ENCODE measurements around the gene KIRREL3.

Gene KIRREL3

DNA sequence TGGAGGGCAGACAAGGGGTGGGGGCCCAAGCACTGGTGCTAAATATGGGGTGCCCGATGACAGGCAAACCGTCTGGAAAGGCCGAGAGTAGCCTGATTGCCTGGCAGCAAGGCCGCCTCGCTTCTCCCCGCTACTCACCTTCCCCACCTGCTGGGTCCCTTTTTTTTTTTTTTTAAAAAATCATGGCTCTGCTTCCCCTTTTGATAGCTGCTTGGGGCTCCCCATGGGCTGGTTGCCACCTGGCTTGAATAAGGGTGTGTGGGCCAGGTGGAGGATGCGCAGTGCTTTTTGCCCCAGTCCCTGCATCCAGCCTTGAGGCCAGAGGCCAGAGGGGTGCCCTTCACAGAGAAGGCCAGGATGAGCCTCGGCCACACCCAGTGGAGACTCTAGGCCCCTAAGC, 533.1 kb downstream of the KIRREL3 start:
- H3K4me1 ChIP-seq (ENCODE audit: insufficient read depth, low read length), result peaks cover 17% of the 10 kb centered on the region; the same call in 1 of the 2 replicates
- H3K9ac ChIP-seq (ENCODE audit: low read depth, low read length), result no peak overlapping the region
- no peaks in the 10 kb centered on the region for H3K9me3 ChIP-seq (ENCODE audit: control insufficient read depth, insufficient read depth, low read length)
- no peaks in the 10 kb centered on the region for H3K36me3 ChIP-seq (ENCODE audit: insufficient read depth, low read length)

GRCh38 chr11:126467046-126467370, 533.6 kb downstream of the KIRREL3 start:
- Histone ChIP-seq H3K9ac (ENCODE audit: low read depth, low read length) (no peak overlapping the region), H3K36me3 (ENCODE audit: insufficient read depth, low read length) (no peaks in the 10 kb centered on the region), H3K9me3 (ENCODE audit: control insufficient read depth, insufficient read depth, low read length) (no peaks in the 10 kb centered on the region), H3K4me1 (ENCODE audit: insufficient read depth, low read length) (peaks cover 17% of the 10 kb centered on the region; the same call in 1 of the 2 replicates)

DNA sequence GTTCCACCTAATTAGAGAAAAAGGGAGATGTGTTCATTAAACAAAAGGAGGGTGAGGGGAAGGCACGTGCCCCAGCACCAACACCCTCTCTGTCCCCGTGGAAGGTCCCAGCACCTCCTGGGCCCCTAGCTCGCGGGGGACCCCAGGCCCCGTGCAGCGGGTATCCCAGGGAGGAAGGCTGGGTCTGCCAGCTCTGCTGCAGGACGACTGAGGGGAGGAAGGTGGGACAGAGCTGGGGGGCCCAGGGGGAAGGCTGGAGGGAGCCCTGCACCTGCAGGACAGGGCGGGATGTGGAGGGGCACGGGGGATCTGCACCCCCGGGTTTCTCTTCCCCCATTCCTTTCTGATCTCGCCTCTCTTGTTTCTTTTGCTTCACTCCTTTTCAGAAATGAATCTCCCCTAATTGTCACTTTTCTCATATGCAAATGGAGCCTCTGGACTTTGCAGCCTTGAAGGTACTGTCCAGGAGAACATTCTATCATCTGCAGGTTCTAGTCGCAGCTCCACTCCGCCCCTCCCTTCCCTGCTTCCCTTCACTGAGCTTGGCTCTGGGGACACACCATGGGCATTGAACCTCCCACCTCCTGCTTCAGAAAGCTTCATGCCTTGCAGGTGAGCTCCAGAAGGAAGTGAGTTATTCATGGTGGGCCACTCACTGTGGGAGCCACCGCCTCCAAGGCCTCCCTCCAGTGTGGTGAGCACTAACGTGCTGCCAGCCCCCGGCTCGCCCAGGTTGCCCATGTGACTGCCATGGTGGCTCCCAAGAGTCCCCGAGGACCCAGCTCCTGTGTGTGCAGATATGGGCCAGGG, 534.1 kb downstream of the KIRREL3 start:
- Histone ChIP-seq H3K36me3 (ENCODE audit: insufficient read depth, low read length) (no peaks in the 10 kb centered on the region), H3K4me1 (ENCODE audit: insufficient read depth, low read length) (peaks cover 17% of the 10 kb centered on the region; the same call in 1 of the 2 replicates), H3K9ac (ENCODE audit: low read depth, low read length) (no peak overlapping the region)

GRCh38 chr11:126465573-126466188, 534.9 kb downstream of the KIRREL3 start:
- Histone ChIP-seq H3K36me3 (ENCODE audit: insufficient read depth, low read length) (no peaks in the 10 kb centered on the region), H3K4me1 (ENCODE audit: insufficient read depth, low read length) (peaks cover 17% of the 10 kb centered on the region; the same call in 1 of the 2 replicates), H3K9ac (ENCODE audit: low read depth, low read length) (no peak overlapping the region), H3K9me3 (ENCODE audit: control insufficient read depth, insufficient read depth, low read length) (no peaks in the 10 kb centered on the region)

More for the DNA sequence above, 534.1 kb downstream of the KIRREL3 start:
- no peaks in the 10 kb centered on the region for H3K9me3 ChIP-seq (ENCODE audit: control insufficient read depth, insufficient read depth, low read length)

DNA sequence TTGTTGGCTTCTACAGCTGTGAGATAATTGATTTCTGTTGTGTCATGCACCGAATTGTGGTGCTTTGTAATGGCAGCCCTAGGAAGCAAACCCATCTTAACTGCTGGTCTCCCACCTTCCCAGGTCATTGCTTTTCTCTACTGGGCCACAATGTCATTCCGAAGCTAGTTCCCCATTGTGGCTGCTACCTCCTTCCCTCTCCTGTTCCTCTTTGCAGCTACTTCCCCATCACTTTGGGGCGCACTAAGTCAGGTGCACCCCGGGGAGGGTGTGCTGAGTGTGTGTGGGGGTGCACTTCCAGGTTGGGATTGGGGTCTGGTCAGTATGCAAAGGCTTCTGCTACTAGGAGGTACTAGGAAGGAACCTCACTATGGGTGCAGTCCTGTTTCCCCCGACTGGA, 535.8 kb downstream of the KIRREL3 start:
- Histone ChIP-seq H3K9me3 (ENCODE audit: control insufficient read depth, insufficient read depth, low read length) (no peaks in the 10 kb centered on the region), H3K4me1 (ENCODE audit: insufficient read depth, low read length) (peaks cover 17% of the 10 kb centered on the region; the same call in 1 of the 2 replicates), H3K36me3 (ENCODE audit: insufficient read depth, low read length) (no peaks in the 10 kb centered on the region), H3K9ac (ENCODE audit: low read depth, low read length) (no peak overlapping the region)

DNA sequence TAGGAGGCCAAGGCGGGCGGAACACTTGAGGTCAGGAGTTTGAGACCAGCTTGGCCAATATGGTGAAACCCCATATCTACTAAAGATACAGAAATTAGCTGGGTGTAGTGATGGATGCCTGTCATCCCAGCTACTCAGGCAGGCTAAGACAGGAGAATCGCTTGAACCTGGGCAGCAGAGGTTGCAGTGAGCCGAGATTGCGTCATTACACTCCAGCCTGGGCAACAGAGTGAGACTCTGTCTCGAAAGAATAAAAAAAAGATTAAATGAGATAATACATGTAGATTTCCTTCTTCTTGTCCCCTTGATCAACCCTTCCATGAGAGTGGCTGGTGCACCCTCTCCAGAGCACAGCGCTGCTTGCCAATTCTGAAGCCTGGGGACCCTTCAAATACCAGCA, 538.1 kb downstream of the KIRREL3 start:
- Histone ChIP-seq H3K9me3 (ENCODE audit: control insufficient read depth, insufficient read depth, low read length) (no peaks in the 10 kb centered on the region), H3K4me1 (ENCODE audit: insufficient read depth, low read length) (0 out of 2 replicates have a peak, but pooled peaks cover 10% of the 10 kb centered on the region), H3K36me3 (ENCODE audit: insufficient read depth, low read length) (no peaks in the 10 kb centered on the region), H3K9ac (ENCODE audit: low read depth, low read length) (no peak overlapping the region)

- Histone ChIP-seq H3K9ac (ENCODE audit: low read depth, low read length) (no peak overlapping the region), H3K4me1 (ENCODE audit: insufficient read depth, low read length) (0 out of 2 replicates have a peak, but pooled peaks cover 10% of the 10 kb centered on the region), H3K9me3 (ENCODE audit: control insufficient read depth, insufficient read depth, low read length) (no peaks in the 10 kb centered on the region), H3K36me3 (ENCODE audit: insufficient read depth, low read length) (no peaks in the 10 kb centered on the region)
These were observed 538.6 kb downstream of the KIRREL3 start for GRCh38 chr11:126461996-126462395.

DNA sequence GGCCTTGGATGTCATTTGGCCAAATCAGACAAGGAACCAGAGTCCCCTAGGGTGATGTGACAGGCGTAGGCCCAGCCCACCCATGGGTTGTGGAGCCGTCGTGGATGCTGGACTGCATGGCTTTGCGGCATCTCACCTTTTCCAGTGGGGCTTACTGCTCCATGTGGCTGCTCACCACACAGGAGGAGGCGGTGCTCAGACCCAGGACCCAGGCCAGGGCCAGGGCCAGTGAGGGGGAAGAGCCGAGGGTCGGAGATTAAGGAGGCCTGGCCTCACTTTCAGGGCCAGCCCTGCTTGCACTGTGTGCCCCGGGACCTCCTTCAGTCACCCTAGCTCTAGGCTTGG, 539.5 kb downstream of the KIRREL3 start:
- Histone ChIP-seq H3K9ac (ENCODE audit: low read depth, low read length) (no peak overlapping the region), H3K9me3 (ENCODE audit: control insufficient read depth, insufficient read depth, low read length) (no peaks in the 10 kb centered on the region), H3K4me1 (ENCODE audit: insufficient read depth, low read length) (0 out of 2 replicates have a peak, but pooled peaks cover 5% of the 10 kb centered on the region), H3K36me3 (ENCODE audit: insufficient read depth, low read length) (no peaks in the 10 kb centered on the region)

DNA sequence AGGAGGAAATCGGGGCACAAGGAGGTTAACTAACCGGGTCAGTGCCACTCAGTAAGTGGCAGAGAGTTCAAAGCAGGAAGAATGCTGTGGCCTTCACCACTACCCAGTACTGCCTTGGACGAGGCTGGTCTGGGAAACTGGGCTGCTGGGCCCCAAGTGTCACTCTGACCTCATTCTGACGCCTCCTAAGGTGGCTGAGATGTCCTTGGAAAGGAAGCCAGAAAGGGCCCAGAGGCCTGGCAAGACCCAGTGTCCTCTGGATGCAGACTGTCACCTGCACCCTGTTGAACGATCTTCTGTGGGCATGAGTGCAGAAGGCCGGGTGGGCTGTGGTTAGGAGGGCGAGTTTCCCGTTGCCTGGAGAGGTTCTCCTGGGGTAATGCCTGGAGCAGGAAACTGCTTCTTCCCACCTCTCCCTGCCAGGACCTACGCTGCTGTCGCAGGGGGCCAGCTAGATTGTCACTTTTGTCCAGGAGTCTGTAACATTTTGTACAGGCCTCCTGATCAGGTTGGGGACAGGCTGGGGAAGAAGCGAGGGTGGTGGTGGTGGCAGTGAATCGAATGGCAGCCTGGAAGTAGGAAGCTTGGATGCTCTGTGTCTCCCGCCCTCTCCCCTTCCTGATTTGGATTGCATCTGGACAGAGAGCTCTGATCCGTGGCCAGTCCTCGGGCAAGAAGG, 540.0 kb downstream of the KIRREL3 start:
- 0 out of 2 replicates have a peak, but pooled peaks cover 2% of the 10 kb centered on the region for H3K4me1 ChIP-seq (ENCODE audit: insufficient read depth, low read length)
- H3K36me3 ChIP-seq (ENCODE audit: insufficient read depth, low read length), result no peaks in the 10 kb centered on the region
- H3K9me3 ChIP-seq (ENCODE audit: control insufficient read depth, insufficient read depth, low read length), result no peaks in the 10 kb centered on the region
- no peak overlapping the region for H3K9ac ChIP-seq (ENCODE audit: low read depth, low read length)

GRCh38 chr11:126459691-126460281, 540.8 kb downstream of the KIRREL3 start:
- no peaks in the 10 kb centered on the region for H3K4me1 ChIP-seq (ENCODE audit: insufficient read depth, low read length)
- H3K9ac ChIP-seq (ENCODE audit: low read depth, low read length), result no peak overlapping the region
- H3K9me3 ChIP-seq (ENCODE audit: control insufficient read depth, insufficient read depth, low read length), result no peaks in the 10 kb centered on the region
- no peaks in the 10 kb centered on the region for H3K36me3 ChIP-seq (ENCODE audit: insufficient read depth, low read length)

- Histone ChIP-seq H3K9me3 (ENCODE audit: control insufficient read depth, insufficient read depth, low read length) (no peaks in the 10 kb centered on the region), H3K9ac (ENCODE audit: low read depth, low read length) (no peak overlapping the region), H3K36me3 (ENCODE audit: insufficient read depth, low read length) (no peaks in the 10 kb centered on the region), H3K4me1 (ENCODE audit: insufficient read depth, low read length) (no peaks in the 10 kb centered on the region)
These were observed 542.8 kb downstream of the KIRREL3 start for GRCh38 chr11:126457817-126458216.

DNA sequence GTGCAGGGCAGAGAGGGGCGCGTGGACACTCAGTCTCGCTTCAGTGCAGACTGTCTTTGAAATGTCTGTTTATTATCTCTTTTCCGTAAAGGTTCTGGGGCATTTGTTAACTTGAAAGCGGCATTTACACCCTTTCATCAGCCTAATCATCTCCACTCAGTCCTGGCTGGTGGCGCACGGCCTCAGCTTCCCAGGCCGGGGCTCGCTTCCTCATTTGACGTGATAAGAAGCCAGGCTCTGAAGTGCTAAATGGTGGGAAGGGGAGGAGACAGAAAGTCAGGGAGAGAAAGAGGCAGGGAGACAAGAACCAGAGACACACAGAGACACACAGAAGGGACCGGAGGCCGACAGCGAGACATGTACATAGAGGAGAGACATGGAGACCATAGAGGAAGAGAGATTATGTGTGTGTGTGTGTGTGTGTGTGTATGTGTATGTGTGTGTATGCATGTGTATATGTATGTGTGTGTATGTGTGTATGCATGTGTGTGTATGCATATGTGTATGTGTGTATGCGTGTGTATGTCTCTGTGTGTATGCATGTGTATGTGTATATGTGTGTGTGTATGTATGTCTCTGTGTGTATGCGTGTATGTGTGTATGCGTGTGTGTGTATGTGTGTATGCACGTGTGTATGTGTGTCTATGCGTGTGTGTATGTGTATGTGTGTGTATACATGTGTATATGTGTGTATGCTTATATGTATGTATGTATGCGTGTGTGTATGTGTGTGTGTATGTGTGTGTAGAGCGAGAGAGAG, 543.6 kb downstream of the KIRREL3 start:
- no peak overlapping the region for H3K9ac ChIP-seq (ENCODE audit: low read depth, low read length)
- H3K9me3 ChIP-seq (ENCODE audit: control insufficient read depth, insufficient read depth, low read length), result no peaks in the 10 kb centered on the region
- H3K36me3 ChIP-seq (ENCODE audit: insufficient read depth, low read length), result no peaks in the 10 kb centered on the region
- no peaks in the 10 kb centered on the region for H3K4me1 ChIP-seq (ENCODE audit: insufficient read depth, low read length)

- no peak overlapping the region for H3K9ac ChIP-seq (ENCODE audit: low read depth, low read length)
- H3K9me3 ChIP-seq (ENCODE audit: control insufficient read depth, insufficient read depth, low read length), result no peaks in the 10 kb centered on the region
- H3K4me1 ChIP-seq (ENCODE audit: insufficient read depth, low read length), result no peaks in the 10 kb centered on the region
- H3K36me3 ChIP-seq (ENCODE audit: insufficient read depth, low read length), result no peaks in the 10 kb centered on the region
These were observed 544.5 kb downstream of the KIRREL3 start for GRCh38 chr11:126456089-126456488.
